GM12878 (cell line): Measurements from ENCODE around the gene PFN4. TPM values are rescaled to one million over a fixed set of nuclear protein-coding genes. Genes with fewer than 3 reads are reported as not detected.

Experiments
- ELK1 ChIP-seq: IDR thresholded peaks from 2 replicates; pipeline ENCODE4 v1.6.1; 2012; ENCODE audit warnings: low read depth, low read length, improper control_type of control experiment
- ETV6 ChIP-seq, 2 experiments: fragments of 450-650 bp in 1 of 2; IDR thresholded peaks in 1 of 2; conservative IDR thresholded peaks in 1 of 2; 2 replicates each; pipeline ENCODE4 v1.6.1; 2014; ENCODE audit warnings: antibody characterized with exemption in 1 of 2, borderline replicate concordance in 1 of 2, low read depth in 1 of 2, mild to moderate bottlenecking in 1 of 2, moderate library complexity in 1 of 2
- GATAD2B ChIP-seq: fragments of 450-650 bp; conservative IDR thresholded peaks from 2 replicates; pipeline ENCODE4 v1.6.1; 2017; ENCODE audit warnings: low read depth, mild to moderate bottlenecking, moderate library complexity
- JUNB ChIP-seq: IDR thresholded peaks from 2 replicates; pipeline ENCODE4 v1.6.1; 2016; ENCODE audit warnings: antibody characterized with exemption, mild to moderate bottlenecking
- JUND ChIP-seq: IDR thresholded peaks from 2 replicates; pipeline ENCODE4 v1.6.1; 2012; ENCODE audit warnings: low read depth, mild to moderate bottlenecking, low read length, improper control_type of control experiment, moderate library complexity
- KDM1A ChIP-seq: fragments of 200-600 bp; sonication (generic); IDR thresholded peaks from 2 replicates; pipeline ENCODE4 v1.6.1; 2016; ENCODE audit warnings: borderline replicate concordance
- MAX ChIP-seq: IDR thresholded peaks from 2 replicates; pipeline ENCODE4 v1.6.1; 2012; ENCODE audit warnings: low read depth, low read length, improper control_type of control experiment
- MEF2B ChIP-seq: fragments of 450-650 bp; IDR thresholded peaks from 2 replicates; pipeline ENCODE4 v1.6.1; 2018; ENCODE audit warnings: mild to moderate bottlenecking, moderate library complexity; ENCODE audit not compliant: partially characterized antibody, poor library complexity, severe bottlenecking
- MTA2 ChIP-seq: fragments of 450-650 bp; IDR thresholded peaks from 2 replicates; pipeline ENCODE4 v1.6.1; 2016; ENCODE audit warnings: low read depth, mild to moderate bottlenecking, moderate library complexity
- MTA3 ChIP-seq: IDR thresholded peaks from 2 replicates; pipeline ENCODE4 v1.6.1; 2012; ENCODE audit warnings: low read length, inconsistent platforms, borderline replicate concordance
- NFXL1 ChIP-seq: fragments of 450-650 bp; IDR thresholded peaks from 2 replicates; pipeline ENCODE4 v1.6.1; 2017; ENCODE audit warnings: antibody characterized with exemption, mild to moderate bottlenecking, borderline replicate concordance
- RELB ChIP-seq: fragments of 450-650 bp; IDR thresholded peaks from 2 replicates; pipeline ENCODE4 v1.6.1; 2017; ENCODE audit warnings: low read depth, mild to moderate bottlenecking, moderate library complexity
- RFX5 ChIP-seq: IDR thresholded peaks from 2 replicates; pipeline ENCODE4 v1.6.1; 2011; ENCODE audit warnings: low read depth, low read length, improper control_type of control experiment
- SUPT20H ChIP-seq: IDR thresholded peaks from 2 replicates; pipeline ENCODE4 v1.6.1; 2011; ENCODE audit warnings: low read depth, mild to moderate bottlenecking, low read length, moderate library complexity, borderline replicate concordance; ENCODE audit not compliant: control insufficient read depth
- SUZ12 ChIP-seq: fragments of 200-600 bp; sonication (generic); IDR thresholded peaks from one replicate; pipeline ENCODE4 v1.6.1; 2018; ENCODE audit warnings: antibody characterized with exemption, mild to moderate bottlenecking; ENCODE audit not compliant: unreplicated experiment
- TAF1 ChIP-seq: IDR thresholded peaks from 2 replicates; pipeline ENCODE4 v1.6.1; 2011; ENCODE audit warnings: mild to moderate bottlenecking, low read depth, low read length, borderline replicate concordance
- TARDBP ChIP-seq: IDR thresholded peaks from 2 replicates; pipeline ENCODE4 v1.6.1; 2016; ENCODE audit warnings: borderline replicate concordance
- YBX1 ChIP-seq: fragments of 450-650 bp; IDR thresholded peaks from 2 replicates; pipeline ENCODE4 v1.6.1; 2016; ENCODE audit warnings: antibody characterized with exemption
- ZNF687 ChIP-seq: fragments of 450-650 bp; IDR thresholded peaks from 2 replicates; pipeline ENCODE4 v1.6.1; 2017; ENCODE audit warnings: mild to moderate bottlenecking, moderate library complexity
- polyA plus RNA-seq, 11 experiments: library from polyadenylated mRNA; depleted of rRNA in 4 of 11; unstranded in 6 of 11; stranded (reverse) in 5 of 11; fragments of >200 nt; fragmentation: Nextera tagmentation in 4 of 11; fragmentation: Illumina TruSeq in 1 of 11; extraction: Ambion mirVana in 4 of 11; extraction: Trizol in 1 of 11; gene quantifications; 1 replicate in 1 of 11; 2 replicates in 10 of 11; pipeline versions ENCODE4 v1.2.1 to v1.2.3, GENCODE V29; 2011 to 2016; ENCODE audit warnings: inconsistent platforms in 2 of 11, missing spikeins in 2 of 11, low read depth in 1 of 11
- total RNA-seq, 4 experiments: library from RNA; depleted of rRNA in 3 of 4; stranded (reverse); fragments of >200 nt in 3 of 4; fragmentation: Illumina TruSeq in 1 of 4; extraction: Trizol in 1 of 4; gene quantifications; 2 replicates each; pipeline versions ENCODE4 v1.2.1 to v1.2.3, GENCODE V29; 2013 to 2021

PFN4 gene
- total and polyA plus RNA-seq, 10 of the 15 experiments (the other 5 are each of a cell fraction or from before 2014, with no cell fraction given): 0.12 to 2.1 (median 1.0) TPM

DNA sequence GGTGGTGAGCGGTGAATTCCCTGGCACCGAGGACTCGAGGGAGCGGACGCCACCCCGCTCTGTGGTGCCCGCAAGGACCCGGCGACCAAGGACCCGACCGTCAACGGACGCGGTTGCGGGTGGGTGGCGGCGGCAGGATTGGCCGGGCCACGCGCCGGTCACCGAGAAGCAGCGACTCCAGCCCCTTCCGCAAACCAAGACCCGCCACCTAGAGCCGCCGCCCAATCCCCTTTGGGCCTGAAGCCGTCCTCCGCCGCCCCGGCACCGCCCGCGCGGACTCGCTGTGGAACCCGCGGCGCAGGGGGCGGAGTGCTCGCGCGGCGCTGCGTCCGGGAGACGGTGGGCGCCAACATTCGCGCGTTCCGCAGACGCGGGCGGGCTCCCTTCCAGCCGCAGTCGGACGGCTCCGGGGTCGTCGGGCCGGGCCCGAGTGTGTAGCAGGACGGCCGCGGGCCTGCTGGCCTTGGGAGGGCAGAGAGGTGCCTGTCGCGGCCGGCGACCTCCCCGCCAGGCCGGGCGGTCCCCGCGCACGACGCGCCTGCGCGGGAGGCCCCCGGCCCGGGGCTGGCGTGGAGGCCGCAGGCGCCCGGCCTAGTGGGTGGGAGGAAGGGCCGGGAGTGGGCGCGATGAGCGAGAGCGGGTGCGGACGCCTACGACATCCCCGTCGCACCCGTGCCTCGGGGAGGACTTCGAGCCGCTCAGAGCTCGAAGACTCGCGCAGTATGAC lies at the start of gene PFN4, which contains the start of gene FAM228B (continued):
- peak; percentile 66; the same call in 1 of the 2 replicates for TF ChIP-seq NFXL1
- no peak for TF ChIP-seq SUZ12
- TF ChIP-seq MTA3: no peak
- TF ChIP-seq ELK1: no peak
- no peak for TF ChIP-seq MEF2B
- no peak for TF ChIP-seq RELB
- no peak for TF ChIP-seq RFX5
- peak; percentile 98 for TF ChIP-seq GATAD2B
- TF ChIP-seq TAF1: peak; percentile 41; the same call in 1 of the 2 replicates
- no peak for TF ChIP-seq JUNB
- no peak for TF ChIP-seq YBX1
- no peak for TF ChIP-seq KDM1A
- TF ChIP-seq ETV6 (conservative IDR thresholded peaks at IDR 0.05 in 1 of 2, IDR thresholded peaks at IDR 0.05 in 1 of 2; ENCODE audit: borderline replicate concordance in 1 of 2, low read depth in 1 of 2): no peak
- TF ChIP-seq MTA2: no peak
- TF ChIP-seq JUND: no peak
- no peak for TF ChIP-seq MAX
- TF ChIP-seq TARDBP: no peak
- TF ChIP-seq ZNF687: peak; percentile 73
- no peak for TF ChIP-seq SUPT20H
